ENCODE measurements around the gene DRC1. TPM values are rescaled to one million over a fixed set of nuclear protein-coding genes. Genes with fewer than 3 reads are reported as not detected.

The DRC1 gene
- total RNA-seq, 1 experiment from 2014 or later, result not detected

- no peak overlapping the region for H2AFZ ChIP-seq (ENCODE audit: low read length)
- Mint-ChIP-seq H3K4me1 (no peaks in the 10 kb centered on the region), H3K36me3 (ENCODE audit: insufficient read depth in 1 of 3, low read depth in 3 of 3) (no peaks in the 10 kb centered on the region), H3K27me3 (ENCODE audit: low read depth) (peaks cover 4% of the 10 kb centered on the region), H3K27ac (no peak overlapping the region), H3K4me3 (no peak overlapping the region), H3K9me3 (no peaks in the 10 kb centered on the region; a peak in 2 of 5 replicates)
- no peak overlapping the region for H3K56ac ChIP-seq (ENCODE audit: insufficient read length, low read depth, low read length)
- no peak overlapping the region for H4K91ac ChIP-seq (ENCODE audit: insufficient read length, low read depth, low read length)
- H2BK20ac ChIP-seq (ENCODE audit: low read depth, low read length, poor library complexity, severe bottlenecking), result no peak overlapping the region
- H4K8ac ChIP-seq (replicated peaks; ENCODE audit: insufficient read length, low read depth, low read length), result no peak overlapping the region
- no peaks in the 10 kb centered on the region for H3K23me2 ChIP-seq (ENCODE audit: insufficient read length, low read depth, low read length, poor library complexity, severe bottlenecking)
- H2BK12ac ChIP-seq (ENCODE audit: insufficient read length, low read depth, low read length), result no peak overlapping the region
- H3K27me3 ChIP-seq (ENCODE audit: insufficient read depth, low read length), result no peaks in the 10 kb centered on the region
- H2BK120ac ChIP-seq (ENCODE audit: low read depth, low read length, poor library complexity, severe bottlenecking), result no peak overlapping the region
- no peaks in the 10 kb centered on the region for H3K79me2 ChIP-seq (ENCODE audit: insufficient read depth, low read length)
- H3K4ac ChIP-seq (ENCODE audit: low read depth, low read length), result no peak overlapping the region
- H4K20me1 ChIP-seq (ENCODE audit: control insufficient read depth, insufficient read depth, insufficient read length), result peaks cover 3% of the 10 kb centered on the region
- no peak overlapping the region for H3K18ac ChIP-seq (ENCODE audit: insufficient read length, low read depth, low read length)
- H2BK5ac ChIP-seq (ENCODE audit: insufficient read length, low read length), result no peak overlapping the region
- WGBS (ENCODE audit: extremely low coverage, insufficient read length, low lambda C conversion rate), result no CpG with 5 or more reads among the region's 3 CpGs
- no peak overlapping the region for H3K14ac ChIP-seq (ENCODE audit: insufficient read depth, low read length)
- H3K27ac ChIP-seq (ENCODE audit: insufficient read length, low read depth, low read length), result no peak overlapping the region
- H3K4me1 ChIP-seq (ENCODE audit: insufficient read depth, low read length), result no peaks in the 10 kb centered on the region
- H3K4me2 ChIP-seq (ENCODE audit: insufficient read depth, insufficient read length, low read length), result no peak overlapping the region
- no peak for DNase-seq
- no peak overlapping the region for H2BK15ac ChIP-seq (ENCODE audit: low read depth, low read length)
- no peak for TF ChIP-seq CTCF (conservative IDR thresholded peaks at IDR 0.05)
- no peak overlapping the region for H3T11ph ChIP-seq (ENCODE audit: low read length)
- no peaks in the 10 kb centered on the region for H3K9me3 ChIP-seq (ENCODE audit: control insufficient read depth, low read depth, low read length)
- H3K23ac ChIP-seq (ENCODE audit: insufficient read length, low read depth, low read length), result no peak overlapping the region
- no peak overlapping the region for H2AK5ac ChIP-seq (ENCODE audit: insufficient read length, low read length)
- H3K79me1 ChIP-seq (ENCODE audit: insufficient read depth, low read depth, low read length, poor library complexity, severe bottlenecking), result no peaks in the 10 kb centered on the region
- H4K5ac ChIP-seq (ENCODE audit: insufficient read length, low read depth, low read length), result no peak overlapping the region
- no peak overlapping the region for H3K9ac ChIP-seq (ENCODE audit: extremely low read depth, insufficient read length, low read length)
These were observed 85.1 kb downstream of the DRC1 start for GRCh38 chr2:26486789-26487188.
